ENCODE measurements around the gene SLC29A3. TPM values are rescaled to one million over a fixed set of nuclear protein-coding genes. Genes with fewer than 3 reads are reported as not detected.

Gene SLC29A3
- total RNA-seq, 1 experiment from 2014 or later: 7.6 TPM

GRCh38 chr10:71394926-71395562 is 76.0 kb downstream of the SLC29A3 start:
- Histone ChIP-seq H3K27ac (ENCODE audit: low read length) (no peak overlapping the region), H3K4me1 (ENCODE audit: control insufficient read depth, insufficient read depth, low read length) (0 out of 2 replicates have a peak, but pooled peaks cover 5% of the 10 kb centered on the region), H3K36me3 (ENCODE audit: control insufficient read depth, insufficient read depth, low read length) (no peaks in the 10 kb centered on the region), H3K9me3 (ENCODE audit: control insufficient read depth, insufficient read depth, low read depth, low read length) (no peaks in the 10 kb centered on the region), H3K27me3 (ENCODE audit: control insufficient read depth, insufficient read depth, low read length) (peaks cover 12% of the 10 kb centered on the region), H3K4me3 (ENCODE audit: low read depth in 2 of 2, low read length in 2 of 2) (no peak overlapping the region)
- intact Hi-C loops (cut with micrococcal nuclease; ENCODE audit: unreplicated experiment): no loop called here
- no TSS peak for BruUV-seq (replicated peaks)
- DNase-seq (ENCODE audit: low read depth, low spot score) (no peak), ATAC-seq (no peak)
- POLR2A ChIA-PET: no interaction called here
- TF ChIP-seq REST (IDR thresholded peaks at IDR 0.05; ENCODE audit: insufficient read depth in 1 of 2, low read depth in 2 of 2, low read length in 1 of 2): no peak
- no peak for TF ChIP-seq TCF7L2 (IDR thresholded peaks at IDR 0.05; ENCODE audit: low read depth, low read length)
- no peak for TF ChIP-seq POLR2AphosphoS5 (IDR thresholded peaks at IDR 0.05; ENCODE audit: low read depth, low read length)
- TF ChIP-seq SIN3A (IDR thresholded peaks at IDR 0.05; ENCODE audit: borderline replicate concordance, insufficient read depth, low read depth, low read length): no peak
- TF ChIP-seq CTCF (IDR thresholded peaks at IDR 0.05): no peak
- CTCF ChIA-PET: interaction anchor here (0.6 to 3.3 kb wide), 9 partner anchors 32 to 313 kb away, joined by 3 to 12 read pairs (median 4); no protein-coding TSS in a partner anchor
- in situ Hi-C loops (cut with HindIII; ENCODE audit: low pct_unique_long_range_greater_than_20kb, low sequenced_read_pairs): no loop called here

- ChIA-PET POLR2A (no interaction called here), CTCF (interaction anchor here (0.6 to 3.3 kb wide), 12 partner anchors 8 to 321 kb away, joined by 3 to 12 read pairs (median 4); no protein-coding TSS in a partner anchor)
- Histone ChIP-seq H3K4me3 (ENCODE audit: low read depth in 2 of 2, low read length in 2 of 2) (no peak overlapping the region), H3K27me3 (ENCODE audit: control insufficient read depth, insufficient read depth, low read length) (peaks cover 12% of the 10 kb centered on the region), H3K4me1 (ENCODE audit: control insufficient read depth, insufficient read depth, low read length) (0 out of 2 replicates have a peak, but pooled peaks cover 5% of the 10 kb centered on the region), H3K27ac (ENCODE audit: low read length) (no peak overlapping the region; the same call in 1 of the 2 replicates), H3K36me3 (ENCODE audit: control insufficient read depth, insufficient read depth, low read length) (no peaks in the 10 kb centered on the region), H3K9me3 (ENCODE audit: control insufficient read depth, insufficient read depth, low read depth, low read length) (no peaks in the 10 kb centered on the region)
- ATAC-seq: no peak
- DNase-seq (ENCODE audit: low read depth, low spot score): no peak
- in situ Hi-C loops (cut with HindIII; ENCODE audit: low pct_unique_long_range_greater_than_20kb, low sequenced_read_pairs): no loop called here
- no TSS peak for BruUV-seq (replicated peaks)
- intact Hi-C loops (cut with micrococcal nuclease; ENCODE audit: unreplicated experiment): loop anchor here (2.0 kb wide), 1 partner anchor 173 kb away; no protein-coding TSS in a partner anchor
- TF ChIP-seq POLR2AphosphoS5 (IDR thresholded peaks at IDR 0.05; ENCODE audit: low read depth, low read length): no peak
- TF ChIP-seq CTCF (IDR thresholded peaks at IDR 0.05): no peak
- TF ChIP-seq TCF7L2 (IDR thresholded peaks at IDR 0.05; ENCODE audit: low read depth, low read length): no peak
- no peak for TF ChIP-seq REST (IDR thresholded peaks at IDR 0.05; ENCODE audit: insufficient read depth in 1 of 2, low read depth in 2 of 2, low read length in 1 of 2)
These were observed 76.6 kb downstream of the SLC29A3 start for GRCh38 chr10:71395621-71396020.

Data from Panc1 (cell line).